ENCODE results near the gene LCP1. TPM values are rescaled to one million over a fixed set of nuclear protein-coding genes. Genes with fewer than 3 reads are reported as not detected.
A peak's percentile ranks its signal among the peaks of the same experiment; 100 is the strongest.

Gene LCP1
- total and polyA plus RNA-seq, 8 donors = 13.5 to 401 (median 20.4) TPM

DNA sequence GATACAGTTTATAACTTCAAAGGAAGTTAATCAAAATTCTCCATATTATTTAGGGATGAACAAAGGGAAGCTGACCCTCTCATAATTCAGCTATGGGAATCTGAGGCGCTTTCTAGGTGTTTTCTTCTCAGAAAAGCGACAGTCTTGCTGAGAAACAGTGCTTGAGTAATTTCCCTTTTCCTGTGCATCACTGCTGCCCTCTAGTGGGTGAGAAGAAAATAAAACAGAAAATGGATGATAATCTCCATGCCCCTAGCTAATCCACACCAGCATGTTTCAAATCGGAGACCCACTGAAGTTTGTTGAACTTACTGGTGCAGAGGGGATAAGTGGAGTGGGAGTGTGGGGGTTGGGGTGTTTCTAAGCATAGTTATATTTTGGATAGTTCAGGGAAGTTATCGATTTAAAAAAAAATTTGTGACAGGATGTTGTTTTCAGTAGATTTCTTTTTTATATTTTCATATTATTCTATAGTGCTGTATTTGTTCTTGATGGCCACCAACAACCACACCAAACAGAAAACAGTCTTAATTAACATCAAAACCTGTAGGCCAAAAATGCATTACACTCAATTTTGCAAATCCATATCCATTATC is 21.4 kb downstream of the LCP1 start:
- Histone ChIP-seq H3K4me1 (peaks cover 0 to 48% of the 10 kb centered on the region in 2 donors), H3K9me3 (no peaks in the 10 kb centered on the region), H3K36me3 (peaks cover 0 to 42% of the 10 kb centered on the region in 2 donors), H3K4me3 (no peak overlapping the region), H3K27me3 (no peaks in the 10 kb centered on the region), H3K27ac (peak overlapping the region in 1 of 2 donors; percentile 57)
- ATAC-seq (peak; percentile 89), DNase-seq (peak in 1 of 4 donors; percentile 67)
- TF ChIP-seq, protein P1, sequence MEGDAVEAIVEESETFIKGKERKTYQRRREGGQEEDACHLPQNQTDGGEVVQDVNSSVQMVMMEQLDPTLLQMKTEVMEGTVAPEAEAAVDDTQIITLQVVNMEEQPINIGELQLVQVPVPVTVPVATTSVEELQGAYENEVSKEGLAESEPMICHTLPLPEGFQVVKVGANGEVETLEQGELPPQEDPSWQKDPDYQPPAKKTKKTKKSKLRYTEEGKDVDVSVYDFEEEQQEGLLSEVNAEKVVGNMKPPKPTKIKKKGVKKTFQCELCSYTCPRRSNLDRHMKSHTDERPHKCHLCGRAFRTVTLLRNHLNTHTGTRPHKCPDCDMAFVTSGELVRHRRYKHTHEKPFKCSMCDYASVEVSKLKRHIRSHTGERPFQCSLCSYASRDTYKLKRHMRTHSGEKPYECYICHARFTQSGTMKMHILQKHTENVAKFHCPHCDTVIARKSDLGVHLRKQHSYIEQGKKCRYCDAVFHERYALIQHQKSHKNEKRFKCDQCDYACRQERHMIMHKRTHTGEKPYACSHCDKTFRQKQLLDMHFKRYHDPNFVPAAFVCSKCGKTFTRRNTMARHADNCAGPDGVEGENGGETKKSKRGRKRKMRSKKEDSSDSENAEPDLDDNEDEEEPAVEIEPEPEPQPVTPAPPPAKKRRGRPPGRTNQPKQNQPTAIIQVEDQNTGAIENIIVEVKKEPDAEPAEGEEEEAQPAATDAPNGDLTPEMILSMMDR (IDR thresholded peaks at IDR 0.05) = peak; percentile 55 to 60
- intact Hi-C loops (cut with DNase I) = no loop called here

DNA sequence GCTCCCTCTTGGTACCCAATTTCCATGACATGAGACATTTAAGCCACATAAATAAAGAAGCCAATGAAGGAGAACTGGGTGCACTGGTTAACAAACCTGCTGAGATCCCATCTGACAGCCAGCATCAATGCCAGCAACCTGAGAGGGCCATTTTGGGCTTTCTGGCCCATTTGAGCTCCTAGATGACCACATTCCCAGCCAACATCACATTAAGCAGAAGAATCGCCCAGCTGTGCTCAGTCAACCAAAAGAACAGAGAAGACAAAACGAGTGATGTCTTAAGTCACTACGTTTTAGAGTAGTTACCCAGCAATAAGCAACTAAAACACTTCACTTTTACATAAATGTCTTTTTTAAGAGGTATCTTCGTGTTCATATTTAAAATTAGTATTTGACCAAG is 21.9 kb downstream of the LCP1 start:
- TF ChIP-seq, protein P1 (IDR thresholded peaks at IDR 0.05) = no peak
- ATAC-seq (no peak), DNase-seq (no peak)
- intact Hi-C loops (cut with DNase I) = no loop called here
- Histone ChIP-seq H3K27me3 (no peaks in the 10 kb centered on the region), H3K4me1 (peaks cover 0 to 42% of the 10 kb centered on the region in 2 donors), H3K4me3 (no peak overlapping the region), H3K27ac (peak overlapping the region in 1 of 2 donors; percentile 57), H3K9me3 (no peaks in the 10 kb centered on the region), H3K36me3 (peaks cover 0 to 47% of the 10 kb centered on the region in 2 donors)

DNA sequence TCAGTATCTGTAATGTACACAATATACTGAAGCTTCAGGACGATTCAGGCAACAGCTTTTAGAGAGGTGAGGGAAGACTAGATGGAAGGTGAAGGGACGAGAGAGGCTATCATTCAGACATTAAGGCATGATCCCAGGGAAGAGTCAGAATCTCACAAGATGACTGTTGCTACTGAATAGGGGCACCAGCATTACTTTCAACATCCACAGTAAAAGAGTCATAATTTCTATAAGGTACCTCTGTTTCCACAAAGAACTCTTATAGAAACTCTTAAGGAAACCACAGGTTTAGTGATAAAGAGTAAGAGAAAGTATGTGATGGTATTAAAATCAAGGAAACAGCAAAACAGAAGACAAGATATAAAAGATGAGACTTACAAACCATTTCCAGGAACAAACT is 23.0 kb downstream of the LCP1 start:
- peaks cover 0 to 32% of the 10 kb centered on the region in 2 donors for H3K4me1 ChIP-seq
- peaks cover 0 to 58% of the 10 kb centered on the region in 2 donors for H3K36me3 ChIP-seq
- TF ChIP-seq, protein P1 (IDR thresholded peaks at IDR 0.05) = no peak
- H3K4me3 ChIP-seq = no peak overlapping the region
- H3K27me3 ChIP-seq = no peaks in the 10 kb centered on the region
- ATAC-seq = no peak
- H3K27ac ChIP-seq = no peak overlapping the region
- H3K9me3 ChIP-seq = no peaks in the 10 kb centered on the region
- no peak for DNase-seq
- intact Hi-C loops (cut with DNase I) = no loop called here

DNA sequence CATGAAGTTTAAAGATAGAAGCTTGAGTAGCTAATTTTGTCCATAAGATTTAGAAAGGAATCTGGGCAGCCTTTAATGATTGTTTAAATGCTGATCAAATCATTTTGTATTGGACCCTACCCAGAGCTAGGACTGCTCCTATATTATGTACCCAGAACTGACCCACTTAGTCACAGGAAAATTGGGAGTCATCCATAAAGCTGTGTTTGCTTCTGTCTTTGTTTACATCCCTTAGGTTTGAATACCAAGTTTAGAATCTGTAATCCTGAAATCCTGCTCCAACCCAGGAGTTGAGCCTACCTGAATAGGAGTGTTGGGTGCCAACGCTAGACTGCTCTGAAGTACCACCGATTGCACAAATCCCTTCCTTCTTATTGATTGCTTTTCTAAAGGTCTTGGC is 23.8 kb downstream of the LCP1 start:
- no peaks in the 10 kb centered on the region for H3K27me3 ChIP-seq
- peaks cover 0 to 66% of the 10 kb centered on the region in 2 donors for H3K36me3 ChIP-seq
- TF ChIP-seq, protein P1 (IDR thresholded peaks at IDR 0.05) = no peak
- H3K4me3 ChIP-seq = no peak overlapping the region
- ATAC-seq (no peak), DNase-seq (no peak)
- H3K4me1 ChIP-seq = peaks cover 0 to 25% of the 10 kb centered on the region in 2 donors
- no peak overlapping the region for H3K27ac ChIP-seq
- intact Hi-C loops (cut with DNase I) = no loop called here
- H3K9me3 ChIP-seq = no peaks in the 10 kb centered on the region

DNA sequence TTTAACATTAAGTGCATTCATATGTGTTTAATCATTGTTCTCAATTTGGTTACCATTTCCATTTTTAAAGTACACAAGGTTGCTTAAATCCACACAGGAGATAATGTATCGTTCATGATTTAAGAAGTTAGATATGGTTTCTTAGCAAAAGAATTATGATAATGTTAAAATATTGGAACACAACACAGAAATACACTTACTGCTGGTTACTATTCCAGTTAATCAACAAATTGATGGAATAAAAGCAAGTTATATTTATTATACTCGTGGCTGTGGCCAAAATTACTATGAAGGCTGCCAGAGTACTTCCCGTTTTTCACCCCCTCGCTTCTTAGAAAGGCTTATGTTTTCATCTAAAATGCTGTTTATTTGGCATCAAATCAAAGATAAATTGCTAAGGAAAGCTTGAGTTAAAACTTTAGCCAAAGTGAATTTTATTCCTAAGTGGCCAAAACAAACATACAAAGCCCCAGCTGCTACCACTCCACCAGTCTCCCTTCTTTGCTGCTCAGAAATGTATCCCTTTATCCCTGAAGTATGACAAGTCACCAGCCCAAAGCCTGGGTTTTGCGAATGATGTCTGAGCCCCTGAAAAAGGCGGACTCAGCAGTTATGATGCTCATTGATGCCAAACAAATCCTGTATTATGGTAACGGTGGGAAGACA is 27.7 kb downstream of the LCP1 start:
- H3K36me3 ChIP-seq = peaks cover 0 to 100% of the 10 kb centered on the region in 2 donors

More for the DNA sequence above, 27.7 kb downstream of the LCP1 start:
- Histone ChIP-seq H3K4me1 (no peaks in the 10 kb centered on the region), H3K27ac (no peak overlapping the region), H3K4me3 (no peak overlapping the region), H3K9me3 (no peaks in the 10 kb centered on the region), H3K27me3 (no peaks in the 10 kb centered on the region)
- ATAC-seq = no peak
- intact Hi-C loops (cut with DNase I) = no loop called here
- peak in 2 of 4 donors; percentile 59 to 69 for DNase-seq
- TF ChIP-seq, protein P1 (IDR thresholded peaks at IDR 0.05) = no peak

Measured in left lung (tissue), 10 donors.